GM21515 (cell line): ENCODE measurements around the gene OSBPL6.
"Not testable (repeated sequence)": the region's sequence is repeated elsewhere in the genome, so short reads cannot be mapped to it uniquely, and the experiment has no call there.

Experiments used
- ATAC-seq: cut with Tn5 transposase; IDR thresholded peaks from one replicate; pipeline ENCODE4 v1.9.1; 2021; ENCODE audit not compliant: unreplicated experiment

Gene OSBPL6

DNA sequence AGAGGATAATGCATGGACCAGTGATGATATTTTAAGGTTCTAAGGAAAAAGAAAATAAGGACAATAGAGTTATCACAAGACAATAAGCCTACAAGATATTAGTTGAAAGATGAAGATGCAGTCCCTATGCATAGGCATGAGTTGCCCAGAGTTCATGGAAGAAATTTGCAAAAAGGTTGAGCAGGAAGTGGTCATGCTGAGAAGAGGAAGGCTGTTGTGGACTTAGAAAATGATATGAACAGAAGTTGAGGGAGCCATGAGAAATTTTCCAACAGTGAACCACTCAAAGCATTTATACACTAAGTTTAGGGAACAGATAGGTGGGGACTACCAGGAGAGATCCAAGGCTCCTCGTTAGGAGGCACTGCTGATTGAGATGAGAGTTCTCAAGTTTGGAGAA lies 3.5 kb downstream of the OSBPL6 start:
- no peak for ATAC-seq

DNA sequence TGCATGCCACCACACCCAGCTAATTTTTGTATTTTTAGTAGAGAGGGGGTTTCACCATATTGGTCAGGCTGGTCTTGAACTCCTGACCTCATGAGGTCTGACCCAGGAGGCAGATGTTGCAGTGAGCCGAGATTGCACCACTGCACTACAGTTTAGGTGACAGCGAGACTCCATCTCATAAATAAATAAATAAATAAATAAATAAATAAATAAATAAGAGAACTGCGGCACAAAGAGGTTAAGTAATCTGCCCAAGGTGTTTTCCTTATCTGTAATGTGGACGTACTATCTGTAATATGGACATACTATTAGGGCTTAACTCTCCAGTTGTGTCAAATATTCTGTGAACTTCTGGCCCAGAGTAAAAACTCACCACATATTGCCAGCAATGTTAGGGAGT lies 4.1 kb downstream of the OSBPL6 start:
- not testable (repeated sequence) for ATAC-seq

DNA sequence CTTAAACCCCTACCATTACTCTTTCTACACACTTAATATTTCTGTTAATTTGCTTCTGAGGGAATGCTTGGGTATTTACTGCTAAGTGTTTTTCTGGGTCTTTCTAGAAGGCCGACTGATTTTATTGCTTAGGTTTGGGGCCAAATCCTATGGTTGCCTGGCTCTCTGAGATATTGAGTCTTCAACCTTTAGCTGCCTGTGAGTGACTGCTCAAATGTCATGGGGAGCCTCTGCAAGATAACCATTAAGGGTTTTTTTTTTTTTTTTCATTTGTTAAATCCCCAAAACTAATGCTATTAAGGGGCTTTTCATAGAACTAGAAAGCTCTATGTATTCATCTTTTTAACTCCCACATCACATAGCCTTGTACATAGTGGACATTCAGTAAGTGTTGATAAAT lies 5.0 kb downstream of the OSBPL6 start:
- no peak for ATAC-seq

DNA sequence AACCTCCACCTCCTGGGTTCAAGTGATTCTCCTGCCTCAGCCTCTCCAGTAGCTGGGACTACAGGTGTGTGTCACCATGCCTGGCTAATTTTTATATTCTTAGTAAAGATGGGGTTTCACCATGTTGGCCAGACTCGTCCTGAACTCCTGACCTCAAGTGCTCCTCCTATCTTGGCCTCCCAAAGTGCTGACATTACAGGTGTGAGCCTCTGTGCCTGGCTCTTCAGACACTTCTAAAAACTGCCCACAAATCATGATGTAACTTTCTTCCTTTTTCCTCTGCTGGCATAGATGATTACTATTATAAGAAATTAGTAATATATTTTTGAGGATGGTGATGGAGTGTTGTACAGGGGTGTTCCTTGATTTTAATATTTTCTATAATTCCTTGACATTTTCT lies 6.0 kb downstream of the OSBPL6 start:
- ATAC-seq, result no peak

DNA sequence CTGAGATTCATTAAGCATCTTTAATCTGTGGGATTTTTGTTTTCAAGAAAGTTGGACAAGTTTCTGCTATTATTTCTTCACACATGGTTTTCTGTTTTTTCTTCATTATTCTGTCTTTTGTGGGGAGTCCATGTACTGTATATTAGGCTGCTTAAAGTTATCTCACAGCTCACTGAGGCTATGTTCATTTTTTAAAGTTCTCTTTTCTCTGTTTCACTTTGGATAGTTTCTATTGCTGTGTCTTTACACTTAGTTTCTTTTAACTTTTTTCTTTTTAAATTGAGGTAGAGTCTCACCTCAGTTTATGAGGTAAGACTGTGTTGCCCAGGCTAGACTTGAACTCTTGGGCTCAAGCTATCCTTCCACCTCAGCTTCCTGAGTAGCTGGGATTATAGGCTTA lies 8.6 kb downstream of the OSBPL6 start:
- no peak for ATAC-seq

DNA sequence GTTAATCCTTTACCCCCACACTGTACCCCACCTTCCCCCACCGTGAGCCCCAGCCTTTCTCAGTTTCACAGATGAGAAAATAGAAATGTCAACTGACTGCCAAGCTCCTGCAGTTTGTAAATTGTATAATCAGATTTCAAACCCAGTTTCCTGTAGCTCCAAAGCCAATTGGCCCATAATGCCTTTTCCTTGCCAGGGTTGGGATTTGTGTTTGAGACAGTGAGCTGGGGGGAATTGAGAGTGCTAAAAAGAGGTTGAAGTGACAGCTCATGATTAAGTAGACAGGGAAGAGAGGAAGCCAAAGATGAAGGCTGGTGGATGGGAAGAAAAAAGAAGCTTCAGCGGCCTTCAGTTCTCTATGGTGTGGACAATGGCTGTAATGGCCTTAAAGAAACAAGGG lies 10.7 kb downstream of the OSBPL6 start:
- no peak for ATAC-seq

DNA sequence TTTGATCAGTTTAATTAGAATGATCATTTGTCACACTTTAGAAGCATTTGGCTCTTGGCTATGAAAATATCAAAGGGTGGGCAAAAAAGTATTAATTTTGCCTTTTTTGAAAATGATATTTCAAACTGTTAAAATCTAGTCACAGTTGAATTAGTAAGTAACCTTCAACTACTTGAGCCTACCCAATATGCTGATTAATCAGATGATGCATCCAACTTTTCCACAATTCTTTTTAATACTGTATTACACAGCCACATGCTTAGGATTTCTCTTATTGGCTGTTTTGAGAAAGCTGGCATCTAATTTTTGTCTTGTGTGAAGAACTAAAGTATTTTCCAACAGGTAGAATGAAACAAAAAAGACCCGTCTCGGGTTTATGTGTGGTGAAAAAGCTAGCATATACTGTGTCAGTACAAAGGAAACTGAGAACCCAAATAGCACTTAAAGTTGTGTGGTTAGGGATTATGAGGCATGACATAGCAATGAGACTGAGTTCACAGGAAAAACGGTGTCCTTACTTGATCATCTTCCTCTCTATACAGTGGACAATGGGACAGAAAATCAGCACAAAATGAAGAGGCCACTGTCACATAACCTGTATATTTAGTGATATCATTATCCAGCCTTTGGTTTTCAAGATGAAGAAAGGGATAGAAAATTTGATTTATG lies 11.7 kb downstream of the OSBPL6 start:
- no peak for ATAC-seq

DNA sequence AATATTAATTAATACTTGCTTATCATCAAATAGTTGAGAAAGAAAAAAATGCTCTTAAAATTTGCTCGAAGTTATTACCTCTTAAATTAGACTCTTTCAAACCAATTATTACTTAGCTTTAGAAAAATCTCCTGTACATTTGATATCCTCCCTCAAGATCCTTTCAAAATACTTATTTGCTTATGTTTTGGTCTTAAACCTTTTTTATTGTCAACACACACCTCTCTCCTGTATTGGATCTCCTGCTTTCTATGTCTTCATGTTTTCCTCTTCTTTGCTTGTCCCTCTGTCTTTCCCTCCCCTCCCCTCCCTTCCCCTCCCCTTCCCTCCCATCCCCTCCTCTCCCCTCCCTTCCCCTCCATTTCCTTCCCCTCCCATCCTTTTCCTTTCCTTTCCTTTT lies 14.0 kb downstream of the OSBPL6 start:
- ATAC-seq, result no peak

DNA sequence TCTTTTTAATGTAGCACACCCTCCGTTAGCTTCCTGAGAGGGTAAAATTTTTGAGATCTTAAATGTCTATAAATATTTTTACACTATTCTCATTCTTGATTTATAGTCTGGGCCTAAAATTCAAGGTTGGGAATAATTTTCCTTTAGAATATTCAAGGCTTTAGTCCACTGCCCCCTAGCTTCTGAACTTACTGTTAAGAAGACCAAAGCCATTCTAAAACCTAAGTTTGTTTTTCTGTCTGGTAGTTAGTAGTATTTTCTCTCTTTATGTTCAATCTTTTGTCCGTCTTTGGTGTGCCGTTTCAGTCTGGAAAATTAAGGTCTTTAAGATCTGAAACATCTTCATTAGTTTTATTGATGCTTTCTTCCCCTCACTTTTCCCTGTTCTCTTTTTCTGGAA lies 14.5 kb downstream of the OSBPL6 start:
- no peak for ATAC-seq

DNA sequence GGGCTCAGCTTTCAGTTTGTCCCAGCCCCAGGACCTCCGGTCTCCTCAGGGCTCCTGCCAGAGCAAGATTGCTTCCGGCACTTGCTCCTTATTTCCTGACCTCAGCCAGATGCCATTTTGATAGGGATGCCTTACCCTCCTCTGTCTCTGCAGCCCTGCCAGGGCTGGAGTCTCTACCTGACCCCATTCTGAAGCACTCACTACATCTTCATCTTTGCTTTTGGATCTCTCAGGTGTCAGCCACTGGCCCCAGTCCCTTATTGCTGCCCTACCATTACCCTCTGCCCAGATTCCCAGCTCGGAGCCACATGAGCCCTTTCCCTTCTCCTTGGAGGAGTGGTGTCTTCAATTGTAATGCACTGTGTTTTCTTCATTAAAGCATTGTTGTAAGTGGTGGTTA lies 17.1 kb downstream of the OSBPL6 start:
- no peak for ATAC-seq

DNA sequence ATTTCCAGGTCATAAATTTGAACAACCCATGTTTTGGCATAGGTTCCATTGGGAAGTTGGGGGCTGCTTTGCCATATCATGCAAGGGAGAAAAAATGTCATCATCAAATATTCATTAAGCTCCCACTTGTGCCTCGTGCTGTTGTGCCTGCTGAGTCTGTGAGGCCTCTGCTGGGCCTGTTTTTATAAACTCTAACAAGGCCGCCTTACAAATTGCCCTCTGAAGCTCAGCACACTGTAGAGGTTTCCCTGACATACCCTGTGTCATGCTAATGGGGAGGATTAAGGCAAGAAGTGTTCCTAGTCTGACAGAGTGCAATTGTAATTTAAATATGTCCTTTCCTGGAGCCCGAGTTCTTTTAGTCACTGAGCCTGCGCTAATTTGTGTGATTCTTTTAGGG lies 17.6 kb downstream of the OSBPL6 start:
- ATAC-seq, result no peak

DNA sequence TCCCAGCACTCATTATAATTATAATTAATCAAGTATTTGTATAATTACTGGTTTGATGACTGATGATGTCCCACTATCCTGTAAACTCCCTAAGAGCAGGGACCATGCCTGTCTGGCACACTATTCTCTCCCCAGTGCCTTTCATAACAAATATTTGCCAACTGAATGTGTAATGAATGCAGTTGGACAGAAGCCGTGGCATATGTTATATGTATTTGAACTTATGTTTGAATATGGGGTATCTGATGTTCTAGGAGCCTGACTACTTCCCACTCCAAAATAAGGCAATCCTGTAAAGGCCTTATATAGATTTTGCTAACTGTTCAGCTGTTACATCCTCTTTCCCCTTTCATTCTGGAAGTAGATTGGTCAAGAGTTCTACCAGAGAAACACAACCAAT lies 19.7 kb downstream of the OSBPL6 start:
- ATAC-seq, result no peak

DNA sequence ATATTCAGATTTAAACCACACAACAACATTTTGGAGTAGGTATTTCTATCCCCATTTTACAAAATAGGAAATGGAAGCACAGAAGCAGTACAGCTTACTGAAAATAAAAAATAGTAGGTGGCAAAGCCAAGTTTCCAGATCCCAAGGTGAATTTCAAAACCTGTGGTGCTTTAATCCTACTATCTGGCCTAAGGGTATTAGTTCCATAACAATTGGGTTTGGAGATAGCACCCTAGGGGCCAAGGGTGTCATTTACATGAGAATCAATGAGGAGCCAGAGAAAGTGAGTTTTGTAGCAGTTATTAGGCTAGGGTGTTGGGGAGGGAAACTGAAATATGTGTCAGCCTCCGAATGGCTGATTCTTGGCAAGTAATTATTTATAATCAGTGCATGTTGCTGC lies 24.9 kb downstream of the OSBPL6 start:
- ATAC-seq, result no peak

DNA sequence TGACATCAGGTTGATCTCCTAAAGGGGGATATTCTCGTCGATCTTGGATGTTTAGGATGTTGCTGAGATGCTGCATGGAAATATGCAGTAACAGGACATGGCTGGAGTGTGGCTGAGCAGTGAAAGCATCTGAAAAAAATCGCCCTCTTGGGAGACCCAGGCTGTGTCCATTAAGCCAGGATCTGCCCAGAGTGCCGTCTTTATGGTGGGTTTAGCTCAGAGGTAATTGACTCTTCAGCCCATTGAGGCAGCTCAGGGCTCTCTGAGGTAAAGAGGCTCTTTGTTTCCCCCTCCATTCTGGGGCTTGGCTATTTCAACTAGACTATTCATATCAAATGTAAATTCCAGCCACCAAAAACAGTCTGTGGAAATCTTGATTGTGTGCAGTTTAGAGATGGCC lies 26.5 kb downstream of the OSBPL6 start:
- no peak for ATAC-seq

DNA sequence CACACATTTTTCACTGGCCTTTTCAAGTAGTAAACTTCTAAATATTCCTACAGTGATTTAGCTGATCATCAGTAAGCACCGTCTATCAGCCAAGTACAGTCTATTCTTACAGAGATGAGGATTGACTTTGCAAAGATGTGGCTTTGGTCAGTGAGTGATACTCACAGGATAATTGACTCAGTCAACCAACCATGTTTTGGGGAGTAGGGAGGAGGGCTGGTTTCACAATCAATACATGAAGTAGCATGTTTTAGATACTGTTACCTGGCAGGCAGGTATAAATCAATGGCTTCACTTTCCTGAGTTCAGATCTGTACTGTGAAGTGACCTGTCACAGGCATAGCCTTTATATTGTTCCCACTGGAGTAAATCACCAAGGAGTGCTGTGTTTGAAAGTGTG lies 27.2 kb downstream of the OSBPL6 start:
- no peak for ATAC-seq

DNA sequence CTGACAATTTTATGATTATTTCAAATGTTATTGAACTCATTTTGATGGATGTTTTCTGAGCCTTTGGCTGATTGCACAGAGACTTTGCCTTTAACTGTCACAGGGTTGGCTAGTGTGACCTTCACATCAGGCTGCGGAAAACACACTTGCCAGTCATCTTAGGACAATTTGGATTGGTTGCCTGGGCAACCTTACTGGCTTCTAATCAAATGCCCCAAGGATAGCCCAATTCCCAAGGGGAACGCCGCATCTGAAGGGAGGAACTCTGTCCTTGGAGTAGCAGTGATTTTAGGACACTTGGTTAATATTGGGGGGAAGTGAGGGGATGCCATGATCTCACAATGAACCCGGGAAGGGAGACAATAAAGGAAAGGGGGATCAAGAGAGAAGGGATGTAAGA lies 29.5 kb downstream of the OSBPL6 start:
- ATAC-seq, result no peak

DNA sequence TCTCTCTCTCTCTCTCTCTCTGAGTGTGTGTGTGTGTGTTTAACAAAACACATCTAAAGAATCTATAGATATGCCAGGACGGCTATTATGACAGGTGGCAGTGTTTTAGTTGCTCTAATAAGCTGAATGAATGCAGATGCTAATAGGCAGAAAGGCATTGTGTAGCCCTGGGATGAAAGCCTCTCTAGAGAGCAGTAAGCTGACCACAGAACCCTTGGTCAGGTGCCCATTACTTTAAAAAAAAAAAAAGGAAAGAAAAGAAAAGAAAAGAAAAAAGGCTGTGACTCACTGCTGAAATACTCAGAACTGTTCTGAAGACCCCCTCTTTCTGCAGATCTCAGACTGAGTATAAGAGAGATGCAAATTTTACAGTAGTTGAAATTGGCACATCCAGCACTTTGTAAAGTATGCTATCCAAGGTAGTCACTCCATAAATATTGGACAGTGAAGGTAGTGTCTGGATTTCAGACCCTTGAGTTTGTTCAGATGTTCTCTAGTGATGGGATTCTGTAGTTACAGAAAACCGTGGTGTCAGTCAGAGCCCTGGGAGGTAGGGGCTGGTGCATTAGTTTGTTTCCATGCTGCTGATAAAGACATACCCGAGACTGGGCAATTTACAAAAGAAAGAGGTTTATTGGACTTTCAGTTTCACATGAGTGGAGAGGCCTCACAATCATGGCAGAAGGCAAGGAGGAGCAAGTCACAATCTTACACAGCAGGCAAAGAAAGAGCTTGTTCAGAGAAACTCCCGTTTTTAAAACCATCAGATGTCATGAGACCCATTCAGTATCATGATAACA lies 30.9 kb downstream of the OSBPL6 start:
- no peak for ATAC-seq

DNA sequence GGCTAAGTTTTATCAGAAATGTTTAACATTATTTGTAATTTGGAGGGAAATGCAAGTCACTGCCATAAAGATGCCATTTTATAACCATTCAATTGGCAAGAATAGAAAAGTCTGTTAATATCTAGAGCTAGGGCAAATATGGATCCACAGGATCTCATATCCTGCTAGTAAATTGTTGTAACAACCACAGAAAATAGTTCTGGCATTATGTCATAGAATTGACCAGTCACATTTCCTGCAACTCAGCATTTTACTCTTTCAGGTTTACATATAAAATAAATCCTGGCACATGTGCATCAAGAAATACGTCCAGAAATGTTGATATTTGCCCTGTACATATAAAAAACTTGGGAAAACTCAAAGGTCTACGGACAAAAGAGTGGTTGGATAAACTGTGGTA lies 32.9 kb downstream of the OSBPL6 start:
- ATAC-seq, result no peak

DNA sequence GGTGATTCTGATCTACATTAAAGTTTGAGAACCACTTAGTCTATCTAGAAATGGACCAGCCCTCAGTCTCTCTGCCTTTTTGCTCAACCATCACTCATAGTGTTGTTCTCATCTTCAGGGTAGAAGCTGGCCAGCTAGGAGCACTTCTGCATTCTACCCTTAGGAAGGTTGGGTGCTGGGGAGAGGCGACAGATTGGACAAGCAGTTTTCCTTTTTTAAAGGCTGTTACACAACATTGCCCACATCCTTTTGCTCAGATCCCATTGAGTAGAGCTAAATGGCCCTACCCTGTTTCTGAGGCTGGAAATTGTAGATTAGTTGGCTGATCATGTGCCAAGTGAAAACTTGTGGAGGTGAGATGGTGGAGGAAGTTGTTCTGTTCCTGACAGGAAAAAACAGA lies 35.6 kb downstream of the OSBPL6 start:
- no peak for ATAC-seq

DNA sequence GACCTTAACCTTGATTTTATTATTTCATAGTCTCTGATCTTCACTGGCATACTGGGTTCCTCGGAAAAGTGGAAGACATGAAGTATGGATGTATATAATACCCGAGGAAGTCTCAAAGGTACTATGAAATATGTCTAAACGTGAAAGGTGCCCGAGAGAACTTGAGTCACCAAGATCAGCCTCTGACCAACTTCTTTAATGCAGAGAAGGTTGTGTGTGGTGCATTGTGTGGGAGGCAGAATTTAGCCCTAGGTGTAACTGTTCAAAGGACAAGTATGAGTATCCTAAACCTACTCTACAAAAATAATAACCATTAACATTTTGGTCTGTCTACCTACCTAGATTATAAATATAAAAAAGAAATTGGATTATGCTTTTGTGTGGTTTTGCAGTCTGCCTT lies 36.1 kb downstream of the OSBPL6 start:
- no peak for ATAC-seq

DNA sequence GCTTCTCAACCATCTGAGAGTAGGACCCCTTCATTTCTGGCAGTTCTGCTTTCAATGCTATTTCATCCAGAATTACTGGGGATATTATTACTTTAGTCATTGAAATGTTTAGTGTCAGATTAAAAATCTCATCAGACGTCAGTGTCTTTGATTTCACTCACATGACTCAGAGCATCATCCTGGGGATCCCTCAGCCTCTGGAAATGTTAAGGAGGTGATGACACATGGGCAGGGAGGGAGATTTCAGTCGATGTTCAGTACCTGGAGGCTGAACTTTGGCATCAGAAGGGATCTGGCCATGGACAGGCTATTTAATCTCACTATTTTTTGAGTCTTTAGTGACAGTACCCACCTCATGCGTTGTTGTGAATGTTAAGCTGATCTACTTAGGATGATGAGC lies 39.1 kb downstream of the OSBPL6 start:
- no peak for ATAC-seq

DNA sequence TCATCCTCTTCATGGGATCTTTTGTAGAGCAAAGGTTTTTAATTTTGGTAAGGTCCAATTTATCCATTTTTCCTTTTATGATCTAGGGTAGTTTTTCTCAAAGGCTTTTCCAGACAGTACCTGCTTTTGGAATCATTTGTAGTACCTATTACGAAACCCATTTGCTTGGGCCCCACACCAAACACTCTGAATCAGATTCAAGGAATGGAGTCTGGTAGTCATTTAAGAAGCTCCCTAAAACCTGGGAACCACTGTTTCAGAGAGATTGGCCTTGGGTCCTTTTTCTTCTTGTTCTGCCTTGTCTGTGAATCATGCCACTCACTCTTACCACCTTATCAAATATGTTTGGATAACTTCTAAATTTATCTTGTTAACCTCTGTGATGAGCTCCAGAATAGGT lies 40.3 kb downstream of the OSBPL6 start:
- no peak for ATAC-seq
